KOPT-K1 (cell line): Measurements from ENCODE around the gene WDR64.

Experiments
- H3K27ac ChIP-seq: fragments of 200-600 bp; sonication (generic); 2 replicates; pipeline ENCODE4 v1.5.1; 2016; ENCODE audit warnings: antibody characterized with exemption, mild to moderate bottlenecking, low read depth, low read length; ENCODE audit not compliant: poor library complexity, severe bottlenecking
- H3K36me3 ChIP-seq: fragments of 200-600 bp; sonication (generic); 2 replicates; pipeline ENCODE4 v1.5.1; 2017; ENCODE audit warnings: antibody characterized with exemption, mild to moderate bottlenecking, low read length, moderate library complexity; ENCODE audit not compliant: insufficient read depth
- H3K9me3 ChIP-seq: fragments of 200-600 bp; sonication (generic); 2 replicates; pipeline ENCODE4 v1.5.1; 2017; ENCODE audit warnings: antibody characterized with exemption, low read length, mild to moderate bottlenecking; ENCODE audit not compliant: insufficient read depth, poor library complexity, severe bottlenecking

Gene WDR64

DNA sequence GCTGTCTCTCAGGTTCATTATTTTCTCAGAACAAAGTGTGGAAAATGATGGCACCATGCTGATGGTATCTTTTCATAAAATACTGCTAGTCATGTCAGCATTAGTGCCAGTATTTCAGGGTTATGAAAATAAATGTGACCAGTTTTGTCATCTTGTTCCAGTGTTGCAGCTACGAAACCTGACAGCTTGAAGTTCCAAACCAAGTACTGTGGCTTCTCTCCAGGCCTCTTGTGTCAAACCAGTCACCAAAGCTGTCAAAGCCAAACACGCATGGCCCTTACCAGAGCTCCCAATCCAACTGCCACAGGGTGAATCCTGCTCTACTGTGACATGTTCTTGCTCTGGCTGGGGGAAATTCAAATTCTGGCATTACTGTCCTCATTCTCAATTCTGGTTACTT, 175.2 kb downstream of the WDR64 start:
- no peaks in the 10 kb centered on the region for H3K9me3 ChIP-seq
- no peaks in the 10 kb centered on the region for H3K36me3 ChIP-seq
- H3K27ac ChIP-seq, result no peak overlapping the region

DNA sequence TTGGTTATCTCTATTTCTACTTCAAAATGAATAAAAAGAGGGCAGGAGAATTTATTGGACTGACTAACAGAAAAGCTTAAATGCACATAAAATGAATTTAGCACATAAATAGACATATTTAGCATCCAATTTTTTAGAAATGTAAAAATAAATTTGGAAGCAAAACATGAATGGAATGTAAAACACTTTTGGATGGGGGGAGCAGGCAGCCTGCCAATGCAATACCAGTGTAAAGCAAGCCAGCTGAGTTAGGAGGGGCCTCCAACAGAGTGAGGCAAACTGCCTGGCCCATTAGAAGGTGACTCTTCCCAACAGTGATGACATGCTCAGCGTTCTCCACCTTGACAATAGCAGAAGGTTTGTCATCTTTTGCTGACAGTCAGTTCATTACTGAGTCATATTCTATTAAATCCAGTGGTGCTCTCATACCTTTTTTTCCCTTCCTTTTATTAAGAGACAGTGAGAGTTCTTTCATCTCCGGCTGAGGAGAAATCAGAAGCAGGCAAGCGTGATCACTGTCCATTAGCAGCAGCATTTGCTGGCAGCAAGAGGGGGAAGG, 176.5 kb downstream of the WDR64 start:
- no peaks in the 10 kb centered on the region for H3K36me3 ChIP-seq
- H3K9me3 ChIP-seq, result no peaks in the 10 kb centered on the region
- no peak overlapping the region for H3K27ac ChIP-seq

DNA sequence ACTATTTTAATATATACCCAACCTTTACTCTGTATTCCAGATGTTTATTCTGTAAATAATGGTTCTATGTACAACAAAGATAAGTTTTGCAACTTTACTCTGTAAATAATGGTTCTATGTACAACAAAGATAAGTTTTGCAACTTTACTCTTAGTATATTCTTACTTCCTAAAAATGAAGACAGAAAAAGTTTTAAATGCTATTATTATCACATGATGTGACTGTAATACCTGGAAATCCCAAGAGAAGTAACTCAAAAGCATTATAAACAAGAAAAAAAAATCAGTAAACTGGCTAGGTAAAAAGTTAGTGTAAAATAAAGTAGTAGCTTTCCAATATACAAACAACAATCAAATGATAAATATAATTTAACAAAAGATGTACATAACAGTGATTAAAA, 177.4 kb downstream of the WDR64 start:
- H3K27ac ChIP-seq, result no peak overlapping the region
- no peaks in the 10 kb centered on the region for H3K36me3 ChIP-seq
- H3K9me3 ChIP-seq, result no peaks in the 10 kb centered on the region

DNA sequence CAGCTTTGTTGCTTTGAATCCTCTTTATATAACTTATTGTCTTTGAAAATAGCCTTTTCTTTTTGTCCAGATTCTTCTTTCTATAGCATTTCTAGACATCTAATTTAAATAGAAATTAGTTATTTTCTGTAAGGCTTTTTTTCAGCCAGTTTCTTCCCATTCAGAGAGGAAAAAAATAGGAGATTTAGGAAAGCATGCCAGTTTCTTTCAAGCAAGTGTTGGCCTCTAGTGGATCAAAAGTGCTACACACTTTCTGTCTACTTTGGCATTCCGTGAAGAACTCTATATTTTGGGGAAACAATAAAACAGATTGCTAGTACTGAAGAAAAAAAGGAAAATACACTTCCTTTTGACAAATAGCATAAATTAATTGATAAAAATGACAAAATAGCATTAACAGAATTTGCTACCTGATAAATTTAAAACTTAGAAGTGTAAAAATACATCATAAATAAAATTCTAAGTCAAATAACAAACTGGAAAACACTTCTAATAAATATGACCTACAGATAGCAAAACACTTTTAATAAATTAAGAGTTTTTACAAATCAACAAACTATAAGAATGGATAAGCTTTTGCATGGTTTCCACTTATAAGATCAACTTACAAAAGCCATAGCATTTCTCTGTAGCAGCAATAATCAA, 182.8 kb downstream of the WDR64 start:
- Histone ChIP-seq H3K27ac (no peak overlapping the region), H3K36me3 (no peaks in the 10 kb centered on the region), H3K9me3 (no peaks in the 10 kb centered on the region)

DNA sequence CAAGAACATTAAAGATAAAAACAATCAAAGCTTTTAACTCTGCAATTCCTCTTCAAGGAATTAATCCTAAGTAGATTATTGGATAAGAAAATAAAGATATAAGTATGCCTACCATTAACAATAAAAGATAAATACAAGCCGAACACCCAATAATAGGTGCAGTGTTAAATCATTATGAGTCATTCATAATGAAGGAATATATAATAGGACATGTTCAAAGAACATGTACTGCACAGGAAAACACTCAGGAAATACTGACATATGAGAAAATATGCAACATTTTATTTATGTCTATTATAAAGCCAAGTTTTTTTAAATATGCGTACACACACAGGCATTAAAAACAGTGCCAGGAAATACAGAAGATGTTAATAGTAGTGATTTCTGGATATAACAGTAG, 184.9 kb downstream of the WDR64 start:
- no peaks in the 10 kb centered on the region for H3K9me3 ChIP-seq
- H3K36me3 ChIP-seq, result no peaks in the 10 kb centered on the region
- no peak overlapping the region for H3K27ac ChIP-seq

DNA sequence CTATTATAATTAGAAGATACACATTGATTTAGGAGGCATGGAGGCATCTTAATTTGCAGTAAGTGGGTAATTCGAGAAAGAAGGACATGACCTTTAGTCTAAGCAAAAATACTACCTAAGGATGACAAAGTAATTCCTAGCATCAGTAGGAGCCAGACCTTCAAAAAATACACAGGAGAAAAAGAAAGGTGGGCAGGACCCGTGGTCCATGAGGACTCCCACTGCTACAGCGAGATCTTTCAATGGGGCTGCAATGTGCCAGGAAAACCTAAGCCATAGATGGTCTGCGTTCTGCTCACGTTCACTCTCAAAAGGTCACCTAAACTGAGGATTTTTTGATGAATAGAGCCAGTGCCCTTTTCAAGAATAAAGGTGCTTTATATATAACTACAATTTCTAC, 185.3 kb downstream of the WDR64 start:
- H3K27ac ChIP-seq, result no peak overlapping the region
- no peaks in the 10 kb centered on the region for H3K36me3 ChIP-seq
- H3K9me3 ChIP-seq, result no peaks in the 10 kb centered on the region

DNA sequence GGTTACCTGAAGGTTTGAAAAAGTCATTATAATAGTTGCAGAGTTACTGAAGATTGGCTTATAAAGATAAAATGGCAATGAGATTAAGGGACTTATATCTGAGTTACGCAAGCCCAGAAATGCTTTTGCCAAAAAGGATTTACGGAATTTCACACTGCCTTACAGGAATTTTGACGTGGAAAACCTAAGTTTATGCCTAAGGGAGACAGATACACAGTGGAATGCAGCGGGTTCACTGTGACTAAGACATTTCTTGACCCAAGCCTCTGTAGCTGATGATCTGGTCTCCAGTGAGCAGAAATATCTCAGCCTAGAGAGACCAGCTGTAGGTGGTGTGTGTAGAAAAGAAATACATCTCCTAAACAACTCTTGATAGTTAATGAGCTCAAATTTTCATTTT, 185.8 kb downstream of the WDR64 start:
- no peaks in the 10 kb centered on the region for H3K9me3 ChIP-seq
- H3K36me3 ChIP-seq, result no peaks in the 10 kb centered on the region
- H3K27ac ChIP-seq, result no peak overlapping the region

DNA sequence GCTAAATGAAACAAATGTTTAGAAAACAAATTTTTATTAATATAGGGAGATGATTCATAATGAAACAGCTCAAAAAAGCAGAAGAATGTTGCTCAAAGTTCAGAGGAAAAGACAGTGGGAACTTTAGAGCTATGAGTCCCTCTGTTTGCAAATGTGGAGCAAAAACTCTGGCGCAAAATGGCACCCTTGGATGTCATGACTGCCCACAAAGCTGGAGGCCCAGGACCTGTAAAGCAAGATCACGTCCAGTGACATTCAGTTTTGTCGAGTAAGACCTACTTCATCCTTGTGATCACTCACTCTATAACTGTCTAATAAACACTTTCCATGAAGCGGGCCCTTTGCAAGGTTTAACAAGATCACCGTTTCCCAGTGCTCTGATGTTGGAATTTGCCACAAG, 186.8 kb downstream of the WDR64 start:
- Histone ChIP-seq H3K36me3 (no peaks in the 10 kb centered on the region), H3K27ac (no peak overlapping the region), H3K9me3 (no peaks in the 10 kb centered on the region)

DNA sequence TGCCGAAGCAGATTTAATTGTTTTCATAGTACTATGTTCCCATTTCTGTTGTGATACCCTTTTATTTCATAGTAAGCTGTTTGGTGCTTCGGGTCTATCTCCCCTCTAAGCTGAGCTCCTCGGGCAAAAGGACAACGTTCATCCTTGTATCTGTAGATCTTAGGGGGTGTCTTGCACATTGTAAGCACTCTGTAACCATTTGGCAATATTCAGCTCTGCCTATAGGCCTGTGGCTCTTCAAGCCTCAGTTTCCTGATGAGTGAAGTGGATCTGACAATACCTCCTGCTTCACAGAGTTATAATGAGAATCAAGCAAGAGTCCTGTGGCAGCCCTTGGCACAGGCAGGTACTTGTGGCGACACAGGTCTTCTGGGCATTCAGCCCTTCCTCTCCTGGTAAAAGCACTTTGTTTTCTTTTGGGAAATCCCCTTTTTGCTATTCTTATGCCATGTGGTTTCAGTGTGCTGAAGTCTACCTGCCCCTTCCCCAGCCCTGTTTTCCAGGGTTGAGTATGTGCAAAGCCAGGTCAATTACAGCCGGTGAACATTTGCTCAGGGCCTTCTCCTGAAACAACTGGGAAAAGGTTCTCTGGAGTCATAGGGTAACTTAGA, 187.4 kb downstream of the WDR64 start:
- H3K9me3 ChIP-seq, result no peaks in the 10 kb centered on the region
- no peaks in the 10 kb centered on the region for H3K36me3 ChIP-seq
- H3K27ac ChIP-seq, result no peak overlapping the region

DNA sequence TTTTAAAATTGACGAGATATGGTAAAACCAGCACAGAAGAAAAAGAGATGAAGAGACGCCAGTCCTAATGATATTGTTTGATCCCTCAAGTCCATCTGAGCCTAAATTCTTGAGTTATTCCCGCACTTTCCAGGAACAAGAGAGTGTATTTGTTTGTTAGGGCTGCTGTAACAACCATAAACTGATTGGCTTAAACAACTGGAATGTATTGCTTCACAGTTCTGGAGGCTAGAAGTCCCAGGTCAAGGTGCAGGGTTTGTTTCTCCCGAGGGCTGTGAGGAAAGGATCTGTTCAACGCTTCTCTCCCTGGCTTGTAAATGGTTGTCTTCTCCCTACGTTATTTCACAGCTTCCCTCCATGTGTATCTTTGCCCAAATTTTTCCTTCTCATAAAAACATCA, 188.1 kb downstream of the WDR64 start:
- no peaks in the 10 kb centered on the region for H3K36me3 ChIP-seq
- H3K27ac ChIP-seq, result no peak overlapping the region
- H3K9me3 ChIP-seq, result no peaks in the 10 kb centered on the region

DNA sequence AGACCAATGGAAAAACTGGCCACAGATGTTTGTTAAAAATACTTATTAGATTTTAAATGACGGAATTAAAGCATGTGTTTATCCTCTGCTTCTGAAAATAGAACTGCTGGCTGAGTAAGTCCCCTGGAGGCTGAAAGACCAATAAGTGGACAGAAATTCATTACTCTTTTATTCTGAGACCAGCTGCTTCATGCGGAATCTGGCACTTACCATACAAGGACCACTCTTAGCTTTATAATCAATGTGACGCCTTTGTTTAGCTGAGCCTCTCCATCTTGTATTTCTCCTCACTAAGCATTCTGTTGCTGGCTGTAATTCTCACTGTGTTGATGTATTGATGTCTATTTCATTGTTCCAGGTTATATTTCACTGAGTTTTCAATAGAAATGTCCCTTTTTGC, 189.6 kb downstream of the WDR64 start:
- Histone ChIP-seq H3K27ac (no peak overlapping the region), H3K36me3 (no peaks in the 10 kb centered on the region), H3K9me3 (no peaks in the 10 kb centered on the region)

DNA sequence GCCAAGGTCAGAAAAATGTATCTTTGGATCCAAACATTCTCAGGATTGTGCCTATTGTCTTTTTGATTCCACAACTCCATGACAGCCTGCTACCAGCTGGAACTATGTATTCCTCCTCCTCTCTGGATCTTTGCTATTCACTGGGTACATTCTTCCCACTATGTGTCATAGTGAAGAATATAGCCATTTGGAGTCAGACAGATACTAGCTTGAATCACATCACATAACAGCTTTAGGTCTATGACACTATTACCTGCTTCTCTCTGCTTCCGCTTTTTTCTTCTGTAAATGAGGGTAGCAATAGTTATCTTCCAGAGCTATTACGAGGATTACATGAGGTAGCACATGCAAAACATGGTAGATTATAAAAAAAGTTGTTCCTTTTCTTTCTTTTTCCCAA, 190.5 kb downstream of the WDR64 start:
- Histone ChIP-seq H3K36me3 (no peaks in the 10 kb centered on the region), H3K9me3 (no peaks in the 10 kb centered on the region), H3K27ac (no peak overlapping the region)

DNA sequence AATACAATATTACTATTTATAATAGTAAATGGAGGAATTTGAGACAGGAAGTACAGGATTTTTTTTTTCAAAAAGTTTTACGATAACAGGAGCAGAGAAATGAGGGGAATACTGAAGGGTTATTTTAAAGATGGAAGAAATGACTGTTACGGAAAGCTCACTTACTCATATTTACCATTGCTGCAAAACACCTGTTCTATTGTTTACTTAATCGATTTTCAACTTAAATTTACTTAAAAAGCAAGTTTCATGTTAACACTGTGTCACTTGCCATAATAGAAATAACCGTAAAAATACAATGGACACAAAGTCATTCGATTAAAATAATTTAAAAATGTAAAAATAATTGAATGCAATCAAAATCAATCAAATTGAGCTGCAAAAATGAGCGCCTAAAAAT, 192.5 kb downstream of the WDR64 start:
- peaks cover 7% of the 10 kb centered on the region for H3K36me3 ChIP-seq
- H3K27ac ChIP-seq, result no peak overlapping the region
- no peaks in the 10 kb centered on the region for H3K9me3 ChIP-seq

DNA sequence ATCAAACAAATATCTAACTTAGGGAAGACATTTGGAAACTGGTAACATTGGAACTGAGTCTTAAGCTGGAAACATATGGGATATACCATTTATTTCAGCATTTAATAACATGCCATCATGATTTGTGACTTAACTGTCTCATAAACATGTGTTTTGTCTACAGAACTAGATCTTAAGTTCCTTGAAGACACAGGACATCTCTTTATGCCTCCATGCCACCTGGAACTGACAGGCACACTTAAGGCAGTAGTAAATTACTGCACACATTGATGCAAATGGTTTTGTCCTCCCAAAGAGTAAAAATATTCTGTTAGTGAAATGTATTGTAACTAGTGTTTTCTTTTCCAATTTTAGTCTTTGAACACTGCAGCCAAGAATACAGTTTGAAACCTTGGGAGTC, 194.3 kb downstream of the WDR64 start:
- Histone ChIP-seq H3K9me3 (no peaks in the 10 kb centered on the region), H3K27ac (no peak overlapping the region), H3K36me3 (peaks cover 25% of the 10 kb centered on the region)

DNA sequence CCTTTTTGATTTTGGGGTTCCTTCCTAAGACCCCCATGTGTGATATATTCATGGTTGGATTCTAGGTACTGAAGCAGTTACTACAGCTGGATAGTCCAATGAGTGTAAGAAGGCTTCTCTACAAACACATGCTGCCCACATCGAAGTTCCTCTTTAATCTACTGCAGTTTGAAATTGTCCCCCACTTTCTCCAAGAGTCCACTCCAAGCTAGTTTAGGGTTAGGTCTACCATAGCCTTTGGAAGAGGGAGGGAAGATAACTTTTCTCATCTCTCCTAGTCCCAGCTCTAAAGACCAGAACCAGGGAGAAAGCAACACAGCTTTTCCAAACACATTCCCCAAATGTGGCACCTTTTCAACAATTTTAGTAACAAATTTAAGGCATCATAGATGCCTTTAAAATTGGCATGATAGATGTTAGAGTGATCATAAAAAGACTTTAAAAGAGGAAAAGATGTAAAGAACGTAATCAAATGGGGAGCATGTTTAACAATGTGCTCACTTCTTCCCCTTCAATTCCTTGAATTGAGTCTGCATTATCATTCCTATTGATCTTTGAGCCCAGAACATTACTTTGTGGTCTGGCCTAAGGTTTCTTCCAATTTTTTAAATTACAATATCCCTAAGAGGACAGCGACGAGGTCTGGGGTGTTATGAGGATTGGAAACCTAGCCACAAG, 194.9 kb downstream of the WDR64 start:
- Histone ChIP-seq H3K27ac (peak overlapping the region; percentile 92), H3K9me3 (no peaks in the 10 kb centered on the region), H3K36me3 (peaks cover 31% of the 10 kb centered on the region)

DNA sequence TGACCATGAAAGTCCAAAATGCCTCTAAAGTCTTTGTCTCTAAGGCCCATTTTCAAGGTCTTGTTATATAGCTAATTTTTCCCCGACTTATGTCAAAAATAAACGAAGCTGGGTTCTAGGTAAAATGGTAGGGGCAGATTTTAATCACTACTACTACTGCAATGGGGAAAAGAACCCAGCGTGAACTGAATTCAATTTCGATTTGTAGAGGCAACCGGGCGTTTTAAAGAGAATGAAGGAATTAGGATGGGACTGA, 195.4 kb downstream of the WDR64 start:
- Histone ChIP-seq H3K36me3 (peaks cover 36% of the 10 kb centered on the region), H3K9me3 (no peaks in the 10 kb centered on the region), H3K27ac (peak overlapping the region; percentile 92)
